Smooth muscle cell (in vitro differentiated cells): ENCODE measurements around the gene MMP2. TPM values are rescaled to one million over a fixed set of nuclear protein-coding genes. Genes with fewer than 3 reads are reported as not detected.

Source experiments
- DNase-seq: peaks from one replicate; lab custom pipeline; 2025; ENCODE audit not compliant: unreplicated experiment; lab: John Stamatoyannopoulos, UW
- H2AFZ ChIP-seq: fragments of 200-600 bp; sonication (generic); 2 replicates; pipeline ENCODE4 v1.6.0; 2016; ENCODE audit warnings: antibody characterized with exemption, low read depth, mild to moderate bottlenecking
- H3F3A ChIP-seq: fragments of 200-600 bp; sonication (generic); 2 replicates; pipeline ENCODE4 v1.6.0; 2017; ENCODE audit warnings: antibody characterized with exemption, low read depth
- H3K27ac ChIP-seq: fragments of 200-600 bp; sonication (generic); 2 replicates; pipeline ENCODE4 v1.5.1; 2016; ENCODE audit warnings: low read depth, mild to moderate bottlenecking
- H3K27me3 ChIP-seq: fragments of 200-600 bp; sonication (generic); 2 replicates; pipeline ENCODE4 v1.6.1; 2016; ENCODE audit warnings: low read depth, mild to moderate bottlenecking
- H3K36me3 ChIP-seq: fragments of 200-600 bp; sonication (generic); 2 replicates; pipeline ENCODE4 v1.5.1; 2016; ENCODE audit warnings: low read depth
- H3K4me1 ChIP-seq: fragments of 200-600 bp; sonication (generic); 2 replicates; pipeline ENCODE4 v1.5.1; 2016; ENCODE audit warnings: low read depth
- H3K4me2 ChIP-seq: fragments of 200-600 bp; sonication (generic); 2 replicates; pipeline ENCODE4 v1.6.0; 2016; ENCODE audit warnings: mild to moderate bottlenecking
- H3K4me3 ChIP-seq: fragments of 200-600 bp; sonication (generic); 2 replicates; pipeline ENCODE4 v1.5.1; 2016; ENCODE audit warnings: mild to moderate bottlenecking
- H3K79me2 ChIP-seq: fragments of 200-600 bp; sonication (generic); 2 replicates; pipeline ENCODE4 v1.6.0; 2016; ENCODE audit warnings: low read depth, mild to moderate bottlenecking
- H3K9ac ChIP-seq: fragments of 200-600 bp; sonication (generic); 2 replicates; pipeline ENCODE4 v1.6.0; 2016; ENCODE audit warnings: low read depth
- H3K9me3 ChIP-seq: fragments of 200-600 bp; sonication (generic); replicated peaks from 2 replicates; pipeline ENCODE4 v1.5.1; 2016; ENCODE audit warnings: low read depth
- H4K20me1 ChIP-seq: fragments of 200-600 bp; sonication (generic); 2 replicates; pipeline ENCODE4 v1.6.0; 2016; ENCODE audit warnings: low read depth
- WGBS: methylation state at CpG from one replicate; pipeline ENCODE4 v1.1.7; 2016; ENCODE audit warnings: low lambda C conversion rate; 5-methylcytosine and 5-hydroxymethylcytosine counted together
- polyA plus RNA-seq: library from polyadenylated mRNA; unstranded; fragments of >200 nt; fragmentation: Nextera tagmentation; extraction: Ambion mirVana; gene quantifications from 2 replicates; pipeline ENCODE4 v1.2.1, GENCODE V29; 2016
- total RNA-seq: library from RNA; depleted of rRNA; stranded (reverse); fragments of >200 nt; gene quantifications from 2 replicates; pipeline ENCODE4 v1.2.3, GENCODE V29; 2014
- TF ChIP-seq, protein P1 (sequence below): fragments of 200-600 bp; sonication (generic); IDR thresholded peaks from 2 replicates; pipeline ENCODE4 v1.5.1; 2017; ENCODE audit warnings: borderline replicate concordance, mild to moderate bottlenecking, antibody characterized with exemption; ENCODE audit not compliant: insufficient read depth, poor library complexity, severe bottlenecking

MMP2 gene
- total and polyA plus RNA-seq, 2 experiments from 2014 or later: 431 to 746 TPM

GRCh38 chr16:55482056-55482455 is 3.1 kb downstream of the MMP2 start:
- no peaks in the 10 kb centered on the region for H3K36me3 ChIP-seq
- H3K79me2 ChIP-seq: peaks cover 44% of the 10 kb centered on the region
- H3F3A ChIP-seq: peaks cover 5% of the 10 kb centered on the region
- H4K20me1 ChIP-seq: peaks cover 27% of the 10 kb centered on the region
- H3K9me3 ChIP-seq: no peaks in the 10 kb centered on the region
- H3K4me1 ChIP-seq: peaks cover 10% of the 10 kb centered on the region
- H3K9ac ChIP-seq: no peak overlapping the region
- TF ChIP-seq, protein P1, sequence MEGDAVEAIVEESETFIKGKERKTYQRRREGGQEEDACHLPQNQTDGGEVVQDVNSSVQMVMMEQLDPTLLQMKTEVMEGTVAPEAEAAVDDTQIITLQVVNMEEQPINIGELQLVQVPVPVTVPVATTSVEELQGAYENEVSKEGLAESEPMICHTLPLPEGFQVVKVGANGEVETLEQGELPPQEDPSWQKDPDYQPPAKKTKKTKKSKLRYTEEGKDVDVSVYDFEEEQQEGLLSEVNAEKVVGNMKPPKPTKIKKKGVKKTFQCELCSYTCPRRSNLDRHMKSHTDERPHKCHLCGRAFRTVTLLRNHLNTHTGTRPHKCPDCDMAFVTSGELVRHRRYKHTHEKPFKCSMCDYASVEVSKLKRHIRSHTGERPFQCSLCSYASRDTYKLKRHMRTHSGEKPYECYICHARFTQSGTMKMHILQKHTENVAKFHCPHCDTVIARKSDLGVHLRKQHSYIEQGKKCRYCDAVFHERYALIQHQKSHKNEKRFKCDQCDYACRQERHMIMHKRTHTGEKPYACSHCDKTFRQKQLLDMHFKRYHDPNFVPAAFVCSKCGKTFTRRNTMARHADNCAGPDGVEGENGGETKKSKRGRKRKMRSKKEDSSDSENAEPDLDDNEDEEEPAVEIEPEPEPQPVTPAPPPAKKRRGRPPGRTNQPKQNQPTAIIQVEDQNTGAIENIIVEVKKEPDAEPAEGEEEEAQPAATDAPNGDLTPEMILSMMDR: no peak
- H3K4me3 ChIP-seq: no peak overlapping the region
- peak overlapping the region; percentile 94 for H3K4me2 ChIP-seq
- H2AFZ ChIP-seq: no peak overlapping the region
- H3K27me3 ChIP-seq: no peaks in the 10 kb centered on the region
- 66% methylated on average over 2 of the region's 2 CpGs for WGBS
- no peak for DNase-seq
- H3K27ac ChIP-seq: no peak overlapping the region

DNA sequence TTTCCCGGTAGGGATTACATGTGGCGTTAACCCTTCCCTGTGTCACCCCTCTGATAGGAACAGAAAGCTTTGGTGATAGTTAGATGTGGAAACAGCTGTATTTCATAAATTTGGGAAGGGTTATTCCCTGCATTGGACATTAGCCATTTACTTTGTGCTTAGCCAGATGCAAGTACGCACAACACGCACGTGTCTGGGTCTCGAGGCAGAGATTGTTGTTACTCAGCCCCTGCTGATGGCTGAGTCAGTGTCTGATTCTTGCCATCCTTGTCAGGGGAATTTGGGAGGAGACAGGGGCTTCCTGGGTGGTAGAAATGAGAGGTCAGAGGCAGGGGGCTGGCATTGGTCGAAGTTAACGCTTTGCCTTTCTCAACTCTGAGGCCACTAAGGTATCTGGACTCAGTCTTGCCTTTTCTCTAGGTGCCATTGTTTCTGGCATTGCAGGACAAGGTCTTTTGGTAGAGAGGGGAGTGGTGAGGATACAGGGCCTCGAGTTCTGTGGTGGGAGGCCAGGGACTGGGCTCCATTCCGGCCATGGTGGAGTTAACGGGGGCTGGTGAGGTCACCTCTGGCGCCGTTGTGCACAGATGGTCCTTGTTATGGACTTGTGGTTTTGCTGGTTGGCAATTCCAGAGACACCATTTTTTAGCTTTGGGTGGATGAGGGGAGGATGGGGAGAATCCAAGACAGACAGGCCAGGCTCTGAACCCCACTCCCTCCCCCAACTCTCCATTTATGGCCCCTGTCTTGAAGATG is 8.2 kb downstream of the MMP2 start:
- Histone ChIP-seq H3F3A (no peaks in the 10 kb centered on the region), H3K27me3 (no peaks in the 10 kb centered on the region), H4K20me1 (peaks cover 9% of the 10 kb centered on the region), H3K4me1 (no peaks in the 10 kb centered on the region), H3K4me2 (peak overlapping the region; percentile 37), H3K9ac (peak overlapping the region; percentile 71), H3K4me3 (no peak overlapping the region), H2AFZ (no peak overlapping the region), H3K9me3 (no peaks in the 10 kb centered on the region), H3K36me3 (no peaks in the 10 kb centered on the region), H3K79me2 (peaks cover 24% of the 10 kb centered on the region), H3K27ac (peak overlapping the region; percentile 96)
- 45% methylated on average over 13 of the region's 13 CpGs for WGBS
- DNase-seq: no peak
- TF ChIP-seq, protein P1: no peak

DNA sequence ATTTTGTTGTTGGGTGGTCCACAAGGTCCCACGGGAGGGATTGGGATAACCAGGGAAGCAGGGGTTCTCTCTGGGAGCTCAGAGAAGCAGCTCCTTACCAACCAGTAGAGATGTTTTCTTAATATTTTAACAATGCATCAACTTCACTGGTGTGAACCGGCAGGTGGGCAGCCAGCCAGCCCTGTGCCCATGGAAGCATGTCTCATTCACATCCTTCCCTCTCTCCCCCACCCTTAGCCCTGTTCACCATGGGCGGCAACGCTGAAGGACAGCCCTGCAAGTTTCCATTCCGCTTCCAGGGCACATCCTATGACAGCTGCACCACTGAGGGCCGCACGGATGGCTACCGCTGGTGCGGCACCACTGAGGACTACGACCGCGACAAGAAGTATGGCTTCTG is 9.3 kb downstream of the MMP2 start:
- H3K79me2 ChIP-seq: peaks cover 13% of the 10 kb centered on the region
- H4K20me1 ChIP-seq: no peaks in the 10 kb centered on the region
- H3K4me1 ChIP-seq: no peaks in the 10 kb centered on the region
- peaks cover under 1% of the 10 kb centered on the region for H3F3A ChIP-seq
- TF ChIP-seq, protein P1: no peak
- WGBS: over 99% methylated on average over 12 of the region's 12 CpGs
- H3K4me2 ChIP-seq: no peak overlapping the region
- DNase-seq: no peak
- H3K36me3 ChIP-seq: no peaks in the 10 kb centered on the region
- peak overlapping the region; percentile 71 for H3K9ac ChIP-seq
- H3K27me3 ChIP-seq: no peaks in the 10 kb centered on the region
- no peak overlapping the region for H3K4me3 ChIP-seq
- H2AFZ ChIP-seq: no peak overlapping the region
- no peaks in the 10 kb centered on the region for H3K9me3 ChIP-seq
- H3K27ac ChIP-seq: peak overlapping the region; percentile 96
